Fibroblast of pulmonary artery (primary cell): ENCODE data around the gene AFF1.

Experiments used
- DNase-seq: peaks from one replicate; pipeline ENCODE4 v3.0.0-alpha.2; 2010; ENCODE audit warnings: low read depth
- H3K4me3 ChIP-seq: replicated peaks from 2 replicates; pipeline ENCODE4 v1.5.1; 2011; ENCODE audit warnings: low read depth, mild to moderate bottlenecking, control low read depth, low read length, moderate library complexity
- CTCF ChIP-seq: IDR thresholded peaks from 2 replicates; pipeline ENCODE4 v1.5.1; 2011; ENCODE audit warnings: mild to moderate bottlenecking, control low read depth, low read length, inconsistent platforms; ENCODE audit errors: missing control alignments

The AFF1 gene

DNA sequence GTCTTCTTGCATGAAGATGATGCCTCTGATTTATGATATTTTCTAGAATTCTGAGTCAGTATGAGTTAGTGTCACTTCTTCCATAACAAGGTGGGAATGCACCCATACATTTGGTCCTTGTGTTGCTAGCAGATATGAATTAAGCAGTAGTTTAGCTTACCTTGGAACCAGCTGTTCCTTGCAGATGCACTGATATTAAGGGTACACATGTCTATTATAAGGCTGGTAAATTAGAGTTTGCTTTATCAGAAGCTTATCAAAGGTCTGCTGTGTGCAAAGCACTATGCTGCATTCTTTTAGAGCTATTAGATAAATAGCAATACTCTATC, 36.5 kb downstream of the AFF1 start:
- no peak overlapping the region for H3K4me3 ChIP-seq
- no peak for DNase-seq
- no peak for TF ChIP-seq CTCF

DNA sequence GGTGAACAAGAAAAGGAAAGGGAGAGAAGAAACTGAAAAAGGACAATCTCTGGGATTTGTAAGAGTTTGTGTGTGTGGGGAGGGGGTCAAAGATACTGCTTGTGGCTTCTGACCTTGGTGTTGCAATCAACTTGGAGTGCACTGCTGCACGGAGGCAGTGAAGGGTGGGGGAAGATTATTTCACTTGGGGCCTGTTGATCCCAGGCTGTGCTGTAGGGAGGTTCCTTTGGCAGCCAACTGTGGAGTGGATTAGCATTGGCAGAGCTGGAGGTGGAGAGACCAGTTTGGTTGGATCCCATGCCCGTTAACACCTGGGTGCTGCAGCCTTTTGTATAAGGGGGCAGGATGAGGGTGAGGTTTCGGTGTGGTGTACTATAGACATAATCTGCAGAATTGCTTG, 38.2 kb downstream of the AFF1 start:
- no peak for DNase-seq
- no peak for TF ChIP-seq CTCF
- no peak overlapping the region for H3K4me3 ChIP-seq

- H3K4me3 ChIP-seq, result no peak overlapping the region
- no peak for TF ChIP-seq CTCF
- no peak for DNase-seq
These were observed 38.9 kb downstream of the AFF1 start for GRCh38 chr4:86973668-86974067.

DNA sequence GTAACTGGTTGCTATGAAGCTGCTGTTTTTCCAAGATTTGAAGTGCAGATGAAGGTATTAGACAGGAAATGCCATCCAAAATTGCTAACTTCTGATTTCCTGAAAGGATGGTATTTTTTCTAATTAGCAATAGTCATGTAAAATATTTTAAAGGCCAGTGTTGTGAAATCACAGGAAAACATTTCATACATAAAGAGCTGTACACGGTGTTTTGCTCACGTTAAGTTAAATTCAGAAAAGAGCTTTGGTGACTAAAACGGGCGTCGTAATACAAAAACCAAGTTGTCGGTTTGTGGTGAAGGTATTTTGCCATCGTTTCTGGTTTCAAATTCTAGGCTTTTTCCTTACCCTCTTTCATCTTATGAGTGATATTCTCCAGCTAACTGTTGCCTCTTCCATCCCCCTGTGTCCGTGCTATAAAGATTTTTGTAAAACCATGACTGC, 39.8 kb downstream of the AFF1 start:
- TF ChIP-seq CTCF, result no peak
- peak; percentile 22 for DNase-seq
- no peak overlapping the region for H3K4me3 ChIP-seq

DNA sequence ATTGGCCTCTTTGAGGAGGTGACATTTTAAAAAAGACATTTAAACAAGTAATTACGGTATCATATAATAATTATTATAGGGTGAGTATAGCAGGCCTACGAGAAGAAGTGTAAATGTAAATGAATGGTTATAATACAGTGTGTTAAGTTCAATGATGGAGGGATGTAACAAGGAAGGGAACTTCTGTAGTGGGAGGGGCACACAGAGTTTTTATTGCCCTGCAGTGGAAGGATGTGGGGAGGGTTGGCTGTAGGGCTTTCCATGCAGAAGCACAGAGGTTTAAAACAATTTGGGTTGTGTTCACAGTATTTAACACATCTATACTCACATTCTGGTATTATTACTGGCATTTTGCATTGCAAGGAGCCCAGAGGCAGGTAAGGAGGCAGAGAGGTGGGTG, 41.1 kb downstream of the AFF1 start:
- H3K4me3 ChIP-seq, result no peak overlapping the region
- DNase-seq, result no peak
- no peak for TF ChIP-seq CTCF

DNA sequence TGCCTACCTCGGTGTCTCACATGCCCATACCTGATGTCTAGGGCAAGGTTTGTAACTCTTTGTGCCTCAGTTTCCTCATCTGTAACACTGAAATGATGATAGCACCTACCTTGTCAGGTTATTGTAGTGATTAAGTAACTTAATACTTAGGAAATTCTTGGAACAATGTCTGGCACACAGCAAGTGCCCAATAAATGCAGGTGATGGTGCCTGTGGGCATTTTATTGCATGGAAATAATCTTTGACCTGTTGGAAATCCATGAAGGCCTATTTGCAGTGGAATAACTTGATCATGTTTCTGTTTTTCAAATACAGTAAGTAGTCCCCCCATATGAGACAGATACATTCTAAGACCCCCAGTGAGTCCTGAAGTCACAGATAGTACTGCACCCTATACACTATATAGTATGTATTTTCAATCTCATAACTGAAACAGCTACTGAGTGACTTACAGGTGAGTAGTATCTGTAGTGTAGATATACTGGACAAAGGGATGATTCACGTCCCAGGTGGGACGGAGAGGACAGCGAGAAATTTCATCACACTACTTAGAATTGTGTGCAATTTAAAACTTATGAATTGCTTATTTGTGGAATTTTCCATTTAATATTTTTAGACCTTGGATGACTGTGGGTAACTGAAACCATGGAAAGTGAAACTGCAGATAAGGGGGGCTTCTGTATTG, 42.1 kb downstream of the AFF1 start:
- DNase-seq, result no peak
- TF ChIP-seq CTCF, result no peak
- no peak overlapping the region for H3K4me3 ChIP-seq

DNA sequence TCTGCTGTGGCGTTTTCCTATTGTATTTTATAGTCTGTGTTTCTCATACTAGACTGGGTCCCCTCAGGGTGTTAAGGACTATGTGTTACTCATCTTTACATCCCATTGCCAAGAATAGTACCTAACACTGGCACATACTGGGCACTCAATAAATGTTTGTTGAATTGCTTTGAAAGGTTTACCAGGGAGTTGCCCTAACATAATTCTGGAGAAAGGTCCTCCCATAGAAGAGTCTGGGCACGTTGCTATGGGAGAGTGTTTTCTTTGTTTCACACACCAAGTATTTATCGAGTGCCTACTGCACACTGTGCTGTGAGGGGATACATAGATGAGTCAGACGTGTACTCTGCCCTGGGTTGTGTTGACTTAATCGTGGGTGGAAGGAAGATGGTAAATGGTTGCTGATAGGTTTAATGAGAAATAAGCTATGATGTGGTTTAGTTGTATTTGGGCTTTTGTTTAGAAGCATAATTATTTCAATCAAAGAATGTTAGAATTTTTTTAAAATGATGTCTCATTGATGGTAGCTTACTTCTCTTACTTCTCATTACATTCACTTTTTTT, 42.9 kb downstream of the AFF1 start:
- H3K4me3 ChIP-seq, result no peak overlapping the region
- TF ChIP-seq CTCF, result no peak
- peak; percentile 70 for DNase-seq
